HEK293 (cell line): ENCODE measurements around the gene SPTBN1.

Experiments
- KLF9 ChIP-seq: fragments of 450-650 bp; formaldehyde crosslinking; IDR thresholded peaks from 2 replicates; pipeline ENCODE4 v1.5.1; 2016; ENCODE audit warnings: missing biosample characterization, missing genetic modification characterization, low read depth
- MZF1 ChIP-seq: fragments of 450-650 bp; formaldehyde crosslinking; IDR thresholded peaks from 2 replicates; pipeline ENCODE4 v1.5.1; 2017; ENCODE audit warnings: missing biosample characterization, missing genetic modification characterization, borderline replicate concordance
- SALL2 ChIP-seq: fragments of 450-650 bp; formaldehyde crosslinking; IDR thresholded peaks from 2 replicates; pipeline ENCODE4 v1.5.0; 2017; ENCODE audit warnings: missing biosample characterization, mild to moderate bottlenecking, missing genetic modification characterization, borderline replicate concordance
- ZNF501 ChIP-seq: fragments of 450-650 bp; formaldehyde crosslinking; IDR thresholded peaks from 2 replicates; pipeline ENCODE4 v1.5.1; 2016; ENCODE audit warnings: missing biosample characterization, missing genetic modification characterization
- ZNF707 ChIP-seq: fragments of 450-650 bp; formaldehyde crosslinking; IDR thresholded peaks from 2 replicates; pipeline ENCODE4 v1.5.1; 2016; ENCODE audit warnings: missing biosample characterization, missing genetic modification characterization
- ZNF785 ChIP-seq: fragments of 450-650 bp; formaldehyde crosslinking; IDR thresholded peaks from 2 replicates; pipeline ENCODE4 v1.5.1; 2016; ENCODE audit warnings: missing biosample characterization, missing genetic modification characterization
- TF ChIP-seq, protein P1 (sequence below): fragments of 450-650 bp; formaldehyde crosslinking; IDR thresholded peaks from 2 replicates; pipeline ENCODE4 v1.5.1; 2016; ENCODE audit warnings: missing biosample characterization, missing genetic modification characterization
- TF ChIP-seq, protein P2 (sequence below): fragments of 450-650 bp; formaldehyde crosslinking; IDR thresholded peaks from 2 replicates; pipeline ENCODE4 v1.5.1; 2016; ENCODE audit warnings: missing biosample characterization, missing genetic modification characterization

DNA sequence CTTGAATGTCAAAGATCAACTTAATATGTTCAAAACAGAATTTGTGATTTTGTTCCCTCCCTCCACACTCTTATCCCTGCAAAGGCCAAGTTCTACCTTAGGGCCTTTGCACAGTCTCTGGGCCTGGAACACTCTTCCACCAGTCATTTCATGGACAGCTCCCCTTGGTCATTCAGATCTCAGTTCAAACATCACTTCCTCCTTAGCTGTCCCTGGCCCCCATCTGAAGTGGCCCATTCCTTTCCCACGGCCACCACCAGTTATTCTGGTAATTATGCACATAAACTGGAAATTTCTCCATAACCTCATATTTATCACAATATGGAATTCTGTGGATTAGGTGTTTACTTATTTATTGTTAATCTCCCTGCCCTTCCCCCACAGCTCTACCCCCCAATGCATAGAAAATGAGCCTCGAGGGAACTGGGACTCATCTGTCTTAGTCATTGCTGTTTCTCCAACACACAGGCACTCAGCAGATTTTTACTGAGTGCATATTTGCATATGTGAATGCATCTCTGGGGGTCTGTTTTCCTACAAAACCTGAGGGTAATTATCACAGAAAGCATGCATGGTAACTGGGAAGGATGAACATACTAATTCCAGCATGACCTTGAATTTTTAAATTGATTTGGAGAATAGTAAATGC, 35.5 kb upstream of the SPTBN1 start:
- TF ChIP-seq, protein P1, sequence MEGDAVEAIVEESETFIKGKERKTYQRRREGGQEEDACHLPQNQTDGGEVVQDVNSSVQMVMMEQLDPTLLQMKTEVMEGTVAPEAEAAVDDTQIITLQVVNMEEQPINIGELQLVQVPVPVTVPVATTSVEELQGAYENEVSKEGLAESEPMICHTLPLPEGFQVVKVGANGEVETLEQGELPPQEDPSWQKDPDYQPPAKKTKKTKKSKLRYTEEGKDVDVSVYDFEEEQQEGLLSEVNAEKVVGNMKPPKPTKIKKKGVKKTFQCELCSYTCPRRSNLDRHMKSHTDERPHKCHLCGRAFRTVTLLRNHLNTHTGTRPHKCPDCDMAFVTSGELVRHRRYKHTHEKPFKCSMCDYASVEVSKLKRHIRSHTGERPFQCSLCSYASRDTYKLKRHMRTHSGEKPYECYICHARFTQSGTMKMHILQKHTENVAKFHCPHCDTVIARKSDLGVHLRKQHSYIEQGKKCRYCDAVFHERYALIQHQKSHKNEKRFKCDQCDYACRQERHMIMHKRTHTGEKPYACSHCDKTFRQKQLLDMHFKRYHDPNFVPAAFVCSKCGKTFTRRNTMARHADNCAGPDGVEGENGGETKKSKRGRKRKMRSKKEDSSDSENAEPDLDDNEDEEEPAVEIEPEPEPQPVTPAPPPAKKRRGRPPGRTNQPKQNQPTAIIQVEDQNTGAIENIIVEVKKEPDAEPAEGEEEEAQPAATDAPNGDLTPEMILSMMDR (tag by site-specific recombination), result no peak
- TF ChIP-seq ZNF501 (tag by site-specific recombination) (no peak), SALL2 (tag by site-specific recombination) (no peak), MZF1 (no peak), KLF9 (tag by site-specific recombination) (no peak), ZNF785 (tag by site-specific recombination) (no peak), ZNF707 (tag by site-specific recombination) (no peak)
- TF ChIP-seq, protein P2, sequence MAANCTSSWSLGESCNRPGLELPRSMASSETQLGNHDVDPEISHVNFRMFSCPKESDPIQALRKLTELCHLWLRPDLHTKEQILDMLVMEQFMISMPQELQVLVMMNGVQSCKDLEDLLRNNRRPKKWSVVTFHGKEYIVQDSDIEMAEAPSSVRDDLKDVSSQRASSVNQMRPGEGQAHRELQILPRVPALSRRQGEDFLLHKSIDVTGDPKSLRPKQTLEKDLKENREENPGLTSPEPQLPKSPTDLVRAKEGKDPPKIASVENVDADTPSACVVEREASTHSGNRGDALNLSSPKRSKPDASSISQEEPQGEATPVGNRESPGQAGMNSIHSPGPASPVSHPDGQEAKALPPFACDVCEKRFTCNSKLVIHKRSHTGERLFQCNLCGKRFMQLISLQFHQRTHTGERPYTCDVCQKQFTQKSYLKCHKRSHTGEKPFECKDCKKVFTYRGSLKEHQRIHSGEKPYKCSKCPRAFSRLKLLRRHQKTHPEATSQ, result no peak
